K562 (cell line): ENCODE results near the gene ANHX. TPM values are rescaled to one million over a fixed set of nuclear protein-coding genes. Genes with fewer than 3 reads are reported as not detected.

Source experiments
- ATAC-seq: fragments of 200-7000 bp; cut with Tn5 transposase; 3 replicates; pipeline ENCODE4 v1.9.1; 2020; ENCODE audit warnings: moderate library complexity
- BruUV-seq: library from RNA; stranded (reverse); fragments of 400-500 nt; replicated peaks from 2 replicates; lab custom pipeline; 2021; lab: Mats Ljungman, UMichigan
- CTCF ChIA-PET: fragments of 300-600 bp; formaldehyde crosslinking; extraction: SDS; loops from one replicate; lab custom pipeline; 2021; ENCODE audit warnings: low intra/inter-chr PET ratio; lab: Yijun Ruan, JAX
- POLR2A ChIA-PET: fragments of 300-600, 350-650 bp; sonication (Branson Sonifier 250); formaldehyde crosslinking; extraction: SDS; loops from one replicate; lab custom pipeline; 2021; ENCODE audit warnings: antibody characterized with exemption, inconsistent platforms; lab: Yijun Ruan, JAX
- DNase-seq, 4 experiments: peaks; one replicate each; pipeline versions ENCODE4 v3.0.0 to v3.0.0-alpha.2; 2011 to 2018; ENCODE audit warnings: low spot score in 3 of 4, mixed read lengths in 3 of 4; ENCODE audit errors: extremely low read depth in 1 of 4
- FAIRE-seq: peaks from 2 replicates; lab custom pipeline; 2011; peaks lifted over from hg19 to GRCh38; lab: Jason Lieb, UNC
- H2AFZ ChIP-seq: 2 replicates; pipeline ENCODE4 v1.6.0; 2011; ENCODE audit warnings: low read depth, low read length, control low read depth, inconsistent platforms
- H3K27ac ChIP-seq: fragments of 200-600 bp; 3 replicates; pipeline ENCODE4 v1.8.0; 2011; ENCODE audit warnings: low read depth, mild to moderate bottlenecking, control low read depth, inconsistent platforms, low read length, moderate library complexity, mixed read lengths; ENCODE audit errors: extremely low read depth
- H3K27me3 ChIP-seq, 2 experiments: fragments of 300-600 bp in 1 of 2; 2 replicates in 1 of 2; 3 replicates in 1 of 2; pipeline versions ENCODE4 v1.6.0 to v1.8.0; 2011; ENCODE audit warnings: inconsistent platforms in 2 of 2, low read length in 2 of 2, mild to moderate bottlenecking in 1 of 2, mixed read lengths in 1 of 2, moderate library complexity in 1 of 2; ENCODE audit not compliant: control insufficient read depth in 2 of 2, insufficient read depth in 2 of 2
- H3K36me3 ChIP-seq: fragments of 300-600 bp; 3 replicates; pipeline ENCODE4 v1.8.0; 2011; ENCODE audit warnings: mild to moderate bottlenecking, low read length, inconsistent platforms; ENCODE audit not compliant: control insufficient read depth, insufficient read depth
- H3K4me1 ChIP-seq, 2 experiments: fragments of 200-600 bp in 1 of 2; replicated peaks in 1 of 2; 2 replicates in 1 of 2; 3 replicates in 1 of 2; pipeline versions ENCODE4 v1.5.1 to v1.8.0; 2011; ENCODE audit warnings: inconsistent platforms in 2 of 2, low read length in 2 of 2, mild to moderate bottlenecking in 1 of 2, mixed read lengths in 1 of 2, moderate library complexity in 1 of 2; ENCODE audit not compliant: control insufficient read depth in 2 of 2, insufficient read depth in 2 of 2
- H3K4me2 ChIP-seq: 2 replicates; pipeline ENCODE4 v1.6.1; 2011; ENCODE audit warnings: low read length, control low read depth, inconsistent platforms, mixed read lengths; ENCODE audit not compliant: insufficient read depth
- H3K4me3 ChIP-seq: fragments of 200-600 bp; sonication (generic), shearing (Covaris generic); 2 replicates; pipeline ENCODE4 v1.5.1; 2016; ENCODE audit warnings: control low read depth, inconsistent platforms
- H3K79me2 ChIP-seq: fragments of 200-600 bp; 3 replicates; pipeline ENCODE4 v1.8.0; 2011; ENCODE audit warnings: low read length, inconsistent platforms; ENCODE audit not compliant: control insufficient read depth, insufficient read depth
- H3K9ac ChIP-seq, 2 experiments: 2 replicates each; pipeline versions ENCODE4 v1.6.0 to v1.6.1; 2011; ENCODE audit warnings: low read depth in 2 of 2, low read length in 2 of 2, control low read depth in 1 of 2, inconsistent platforms in 1 of 2, mild to moderate bottlenecking in 1 of 2, mixed read lengths in 1 of 2; ENCODE audit not compliant: insufficient read depth in 1 of 2
- H3K9me1 ChIP-seq: one replicate; pipeline ENCODE4 v1.6.0; 2011; ENCODE audit warnings: inconsistent platforms, mild to moderate bottlenecking, low read length, moderate library complexity; ENCODE audit not compliant: control insufficient read depth, insufficient read depth
- H3K9me3 ChIP-seq: replicated peaks from 2 replicates; pipeline ENCODE4 v1.5.1; 2011; ENCODE audit warnings: low read depth, low read length, inconsistent platforms; ENCODE audit not compliant: control insufficient read depth, insufficient read depth
- H4K20me1 ChIP-seq: replicated peaks from 2 replicates; pipeline ENCODE4 v1.6.1; 2011; ENCODE audit warnings: low read length, inconsistent platforms, mixed read lengths; ENCODE audit not compliant: control insufficient read depth, insufficient read depth
- FOXJ2 ChIP-seq: fragments of 200-800 bp; sonication (Bioruptor generic); IDR thresholded peaks from 2 replicates; pipeline ENCODE4 v1.6.1; 2016; ENCODE audit warnings: missing genetic modification characterization, missing compliant biosample characterization
- HMG20B ChIP-seq: fragments of 250-450 bp; sonication (Bioruptor Pico); IDR thresholded peaks from 2 replicates; pipeline ENCODE4 v1.5.0; 2021; ENCODE audit warnings: mild to moderate bottlenecking
- MTA2 ChIP-seq: fragments of 450-650 bp; IDR thresholded peaks from 2 replicates; pipeline ENCODE4 v1.6.1; 2016; ENCODE audit warnings: low read depth
- MTA3 ChIP-seq: fragments of 450-650 bp; formaldehyde crosslinking; IDR thresholded peaks from 2 replicates; pipeline ENCODE4 v1.6.1; 2017; ENCODE audit warnings: mild to moderate bottlenecking, borderline replicate concordance
- MYBL2 ChIP-seq, 2 experiments: fragments of 450-650 bp in 1 of 2; sonication (generic) in 1 of 2; formaldehyde crosslinking in 1 of 2; IDR thresholded peaks; 2 replicates each; pipeline versions ENCODE4 v1.6.1 to v1.8.1; 2017 to 2022; ENCODE audit warnings: borderline replicate concordance in 1 of 2, inconsistent platforms in 1 of 2, low read depth in 1 of 2, mild to moderate bottlenecking in 1 of 2, missing genetic modification reagents in 1 of 2, moderate library complexity in 1 of 2
- POU5F1 ChIP-seq: fragments of 150-350 bp; IDR thresholded peaks from 2 replicates; pipeline ENCODE4 v1.6.1; 2014; ENCODE audit warnings: borderline replicate concordance, low read length, low read depth, mild to moderate bottlenecking; ENCODE audit not compliant: partially characterized antibody
- PPARD ChIP-seq: fragments of 250-450 bp; sonication (Bioruptor Pico); IDR thresholded peaks from 2 replicates; pipeline ENCODE4 v1.8.0; 2022; ENCODE audit warnings: inconsistent platforms, mild to moderate bottlenecking, moderate library complexity
- SREBF2 ChIP-seq: sonication (generic); formaldehyde crosslinking; IDR thresholded peaks from 2 replicates; pipeline ENCODE4 v1.4.0; 2020; ENCODE audit warnings: mild to moderate bottlenecking, missing genetic modification reagents
- TBP ChIP-seq: optimal IDR thresholded peaks from 2 replicates; pipeline ENCODE3; 2011; ENCODE audit warnings: low read depth, low read length, improper control_type of control experiment
- TCFL5 ChIP-seq: fragments of 250-450 bp; sonication (Bioruptor Pico); conservative IDR thresholded peaks from 2 replicates; pipeline ENCODE4 v1.6.1; 2021; ENCODE audit warnings: mild to moderate bottlenecking, moderate library complexity, matching md5 sums
- ZNF12 ChIP-seq: sonication (generic); formaldehyde crosslinking; IDR thresholded peaks from 2 replicates; pipeline ENCODE4 v1.4.0; 2020; ENCODE audit warnings: mild to moderate bottlenecking, missing genetic modification reagents
- ZNF644 ChIP-seq: fragments of 200-800 bp; sonication (Bioruptor generic); IDR thresholded peaks from 2 replicates; pipeline ENCODE4 v1.6.1; 2016; ENCODE audit warnings: low read depth, missing genetic modification characterization, missing compliant biosample characterization
- WGBS: fragments of 100-300 bp; shearing (Covaris generic); methylation state at CpG from one replicate; pipeline ENCODE4 v1.1.6; 2016; ENCODE audit warnings: low coverage, mixed read lengths; ENCODE audit not compliant: insufficient coverage; ENCODE audit errors: missing lambda C conversion rate; 5-methylcytosine and 5-hydroxymethylcytosine counted together
- in situ Hi-C: fragments of 300-500 bp; cut with MboI; formaldehyde crosslinking; loops from 4 replicates; pipeline ENCODE4 v1.15.0; 2018; ENCODE audit warnings: inconsistent platforms, mixed read lengths
- intact Hi-C: fragments of 100-400 bp; cut with micrococcal nuclease; formaldehyde crosslinking; loops from 2 replicates; pipeline ENCODE4 v1.14.2; 2022
- polyA plus RNA-seq, 8 experiments: library from polyadenylated mRNA; depleted of rRNA in 4 of 8; stranded (reverse) in 5 of 8; unstranded in 3 of 8; fragments of >200 nt; fragmentation: Nextera tagmentation in 2 of 8; fragmentation: Illumina TruSeq in 1 of 8; extraction: Ambion mirVana in 2 of 8; extraction: Trizol in 1 of 8; gene quantifications; 2 replicates each; pipeline versions ENCODE4 v1.2.1 to v1.2.3, GENCODE V29; 2011 to 2014; ENCODE audit warnings: inconsistent platforms in 1 of 8, missing spikeins in 1 of 8
- total RNA-seq, 7 experiments: library from RNA; depleted of rRNA in 6 of 7; stranded (reverse); fragments of >200 nt in 6 of 7; fragmentation: Illumina TruSeq in 2 of 7; extraction: Trizol in 2 of 7; gene quantifications; 2 replicates each; pipeline versions ENCODE4 v1.2.1 to v1.2.3, GENCODE V29; 2011 to 2021; ENCODE audit warnings: low replicate concordance in 1 of 7
- TF ChIP-seq, protein P1 (sequence below), 3 experiments: fragments of 200-800 bp in 1 of 3; fragments of 250-450 bp in 1 of 3; fragments of 450-650 bp in 1 of 3; sonication (Bioruptor Pico) in 1 of 3; sonication (Bioruptor generic) in 1 of 3; formaldehyde crosslinking in 1 of 3; IDR thresholded peaks; 2 replicates each; pipeline versions ENCODE4 v1.6.1 to v1.8.0; 2016 to 2022; ENCODE audit warnings: mild to moderate bottlenecking in 2 of 3, missing genetic modification characterization in 2 of 3, missing compliant biosample characterization in 1 of 3, moderate library complexity in 1 of 3
- TF ChIP-seq, protein P2 (sequence below): IDR thresholded peaks from 2 replicates; pipeline ENCODE4 v1.6.1; 2012; ENCODE audit warnings: low read depth, low read length, improper control_type of control experiment, borderline replicate concordance
- TF ChIP-seq, protein P3 (sequence below): fragments of 250-450 bp; sonication (Bioruptor Pico); IDR thresholded peaks from 2 replicates; pipeline ENCODE4 v1.5.0; 2020; ENCODE audit warnings: mild to moderate bottlenecking

ANHX gene
- total and polyA plus RNA-seq, 9 of the 15 experiments (the other 6 are each of a cell fraction or from before 2014, with no cell fraction given): not detected

DNA sequence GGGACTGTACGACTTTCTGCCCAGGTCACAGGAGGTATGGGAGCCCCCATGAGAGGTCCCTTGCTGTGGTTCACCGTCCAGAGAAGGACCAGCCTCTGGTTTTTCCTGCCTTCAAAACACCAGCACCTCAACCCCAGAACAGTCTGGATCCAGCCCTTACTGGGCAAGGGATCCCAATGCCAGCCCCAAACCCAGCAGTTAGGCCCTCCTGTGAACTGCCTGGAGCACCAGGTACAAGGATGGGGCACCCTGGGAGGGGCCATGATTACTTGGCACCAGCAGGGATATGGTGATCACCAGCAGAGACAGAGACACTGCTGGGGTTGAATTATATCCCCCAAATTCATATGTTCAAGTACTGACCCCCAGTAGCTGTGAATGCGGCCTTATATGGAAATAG, 20.0 kb downstream of the ANHX start (continued):
- TF ChIP-seq, protein P1, sequence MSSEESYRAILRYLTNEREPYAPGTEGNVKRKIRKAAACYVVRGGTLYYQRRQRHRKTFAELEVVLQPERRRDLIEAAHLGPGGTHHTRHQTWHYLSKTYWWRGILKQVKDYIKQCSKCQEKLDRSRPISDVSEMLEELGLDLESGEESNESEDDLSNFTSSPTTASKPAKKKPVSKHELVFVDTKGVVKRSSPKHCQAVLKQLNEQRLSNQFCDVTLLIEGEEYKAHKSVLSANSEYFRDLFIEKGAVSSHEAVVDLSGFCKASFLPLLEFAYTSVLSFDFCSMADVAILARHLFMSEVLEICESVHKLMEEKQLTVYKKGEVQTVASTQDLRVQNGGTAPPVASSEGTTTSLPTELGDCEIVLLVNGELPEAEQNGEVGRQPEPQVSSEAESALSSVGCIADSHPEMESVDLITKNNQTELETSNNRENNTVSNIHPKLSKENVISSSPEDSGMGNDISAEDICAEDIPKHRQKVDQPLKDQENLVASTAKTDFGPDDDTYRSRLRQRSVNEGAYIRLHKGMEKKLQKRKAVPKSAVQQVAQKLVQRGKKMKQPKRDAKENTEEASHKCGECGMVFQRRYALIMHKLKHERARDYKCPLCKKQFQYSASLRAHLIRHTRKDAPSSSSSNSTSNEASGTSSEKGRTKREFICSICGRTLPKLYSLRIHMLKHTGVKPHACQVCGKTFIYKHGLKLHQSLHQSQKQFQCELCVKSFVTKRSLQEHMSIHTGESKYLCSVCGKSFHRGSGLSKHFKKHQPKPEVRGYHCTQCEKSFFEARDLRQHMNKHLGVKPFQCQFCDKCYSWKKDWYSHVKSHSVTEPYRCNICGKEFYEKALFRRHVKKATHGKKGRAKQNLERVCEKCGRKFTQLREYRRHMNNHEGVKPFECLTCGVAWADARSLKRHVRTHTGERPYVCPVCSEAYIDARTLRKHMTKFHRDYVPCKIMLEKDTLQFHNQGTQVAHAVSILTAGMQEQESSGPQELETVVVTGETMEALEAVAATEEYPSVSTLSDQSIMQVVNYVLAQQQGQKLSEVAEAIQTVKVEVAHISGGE (CRISPR knock-in tag; IDR thresholded peaks at IDR 0.05): no peak
- TF ChIP-seq, protein P2, sequence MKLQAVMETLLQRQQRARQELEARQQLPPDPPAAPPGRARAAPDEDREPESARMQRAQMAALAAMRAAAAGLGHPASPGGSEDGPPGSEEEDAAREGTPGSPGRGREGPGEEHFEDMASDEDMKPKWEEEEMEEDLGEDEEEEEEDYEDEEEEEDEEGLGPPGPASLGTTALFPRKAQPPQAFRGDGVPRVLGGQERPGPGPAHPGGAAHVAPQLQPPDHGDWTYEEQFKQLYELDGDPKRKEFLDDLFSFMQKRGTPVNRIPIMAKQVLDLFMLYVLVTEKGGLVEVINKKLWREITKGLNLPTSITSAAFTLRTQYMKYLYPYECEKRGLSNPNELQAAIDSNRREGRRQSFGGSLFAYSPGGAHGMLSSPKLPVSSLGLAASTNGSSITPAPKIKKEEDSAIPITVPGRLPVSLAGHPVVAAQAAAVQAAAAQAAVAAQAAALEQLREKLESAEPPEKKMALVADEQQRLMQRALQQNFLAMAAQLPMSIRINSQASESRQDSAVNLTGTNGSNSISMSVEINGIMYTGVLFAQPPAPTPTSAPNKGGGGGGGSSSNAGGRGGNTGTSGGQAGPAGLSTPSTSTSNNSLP: no peak
- TF ChIP-seq TBP: no peak
- no peak for TF ChIP-seq HMG20B
- no peak for TF ChIP-seq FOXJ2 (tag)

DNA sequence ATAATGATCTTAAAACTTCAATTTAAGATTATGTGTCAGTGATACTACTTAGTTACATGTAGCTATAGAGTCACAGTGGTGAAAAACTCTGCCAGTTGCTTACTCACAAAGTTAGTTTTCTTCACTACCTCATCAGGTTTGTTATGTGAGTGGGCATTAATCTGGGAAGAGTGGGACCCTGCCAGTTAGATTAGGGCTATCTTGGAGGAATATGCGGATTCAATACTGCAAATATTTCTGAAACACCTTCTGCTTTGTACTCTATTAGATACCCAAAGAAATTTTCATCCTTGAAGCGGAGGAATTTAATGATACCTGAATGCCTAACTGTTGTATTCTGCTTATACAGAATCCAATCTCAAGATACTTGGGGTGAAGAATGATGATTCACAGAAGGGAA, 29.3 kb downstream of the ANHX start:
- H3K79me2 ChIP-seq: no peaks in the 10 kb centered on the region
- DNase-seq: no peak
- H3K27ac ChIP-seq: no peak overlapping the region
- in situ Hi-C loops: no loop called here
- intact Hi-C loops: no loop called here
- CTCF ChIA-PET: no interaction called here
- POLR2A ChIA-PET: no interaction called here
- no TSS peak for BruUV-seq
- no peak for FAIRE-seq
- H3K9me1 ChIP-seq: no peaks in the 10 kb centered on the region
- H2AFZ ChIP-seq: no peak overlapping the region
- no peak overlapping the region for H3K4me3 ChIP-seq
- H3K36me3 ChIP-seq: peaks cover 18% of the 10 kb centered on the region
- no peak overlapping the region for H3K4me2 ChIP-seq
- 31% methylated on average over 2 of the region's 2 CpGs for WGBS
- H3K9me3 ChIP-seq: peaks cover 41% of the 10 kb centered on the region
- H3K27me3 ChIP-seq: no peaks in the 10 kb centered on the region
- H3K9ac ChIP-seq: no peak overlapping the region
- H3K4me1 ChIP-seq: no peaks in the 10 kb centered on the region
- ATAC-seq: no peak
- H4K20me1 ChIP-seq: no peaks in the 10 kb centered on the region
- TF ChIP-seq PPARD (CRISPR knock-in tag): no peak
- TF ChIP-seq MYBL2 (IDR thresholded peaks at IDR 0.05; ENCODE audit: low read depth): no peak
- no peak for TF ChIP-seq MYBL2 (CRISPR knock-in tag; IDR thresholded peaks at IDR 0.05; ENCODE audit: borderline replicate concordance)
- TF ChIP-seq POU5F1: no peak
- no peak for TF ChIP-seq ZNF644 (tag)
- TF ChIP-seq MTA3: no peak
- TF ChIP-seq MTA2: no peak
- TF ChIP-seq TCFL5: no peak
- TF ChIP-seq SREBF2 (CRISPR knock-in tag): no peak
- no peak for TF ChIP-seq ZNF12 (CRISPR knock-in tag)
- TF ChIP-seq, protein P3, sequence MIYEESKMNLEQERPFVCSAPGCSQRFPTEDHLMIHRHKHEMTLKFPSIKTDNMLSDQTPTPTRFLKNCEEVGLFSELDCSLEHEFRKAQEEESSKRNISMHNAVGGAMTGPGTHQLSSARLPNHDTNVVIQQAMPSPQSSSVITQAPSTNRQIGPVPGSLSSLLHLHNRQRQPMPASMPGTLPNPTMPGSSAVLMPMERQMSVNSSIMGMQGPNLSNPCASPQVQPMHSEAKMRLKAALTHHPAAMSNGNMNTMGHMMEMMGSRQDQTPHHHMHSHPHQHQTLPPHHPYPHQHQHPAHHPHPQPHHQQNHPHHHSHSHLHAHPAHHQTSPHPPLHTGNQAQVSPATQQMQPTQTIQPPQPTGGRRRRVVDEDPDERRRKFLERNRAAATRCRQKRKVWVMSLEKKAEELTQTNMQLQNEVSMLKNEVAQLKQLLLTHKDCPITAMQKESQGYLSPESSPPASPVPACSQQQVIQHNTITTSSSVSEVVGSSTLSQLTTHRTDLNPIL (CRISPR knock-in tag): no peak
